Ishikawa (cell line): ENCODE measurements around the gene MUC15.

Experiments used
- CEBPB ChIP-seq: IDR thresholded peaks from 2 replicates; pipeline ENCODE4 v1.6.1; 2012
- EGR1 ChIP-seq: IDR thresholded peaks from 2 replicates; pipeline ENCODE4 v1.6.1; 2012
- EP300 ChIP-seq: IDR thresholded peaks from 2 replicates; pipeline ENCODE4 v1.6.1; 2012; ENCODE audit warnings: borderline replicate concordance
- TCF12 ChIP-seq: IDR thresholded peaks from 2 replicates; pipeline ENCODE4 v1.6.1; 2012; ENCODE audit warnings: low read depth
- YY1 ChIP-seq: IDR thresholded peaks from 2 replicates; pipeline ENCODE4 v1.6.1; 2012; ENCODE audit warnings: low read depth
- TF ChIP-seq, protein P1 (sequence below): IDR thresholded peaks from 2 replicates; pipeline ENCODE4 v1.6.1; 2012; ENCODE audit warnings: low read depth, mild to moderate bottlenecking
- TF ChIP-seq, protein P2 (sequence below): IDR thresholded peaks from 2 replicates; pipeline ENCODE4 v1.6.1; 2012

DNA sequence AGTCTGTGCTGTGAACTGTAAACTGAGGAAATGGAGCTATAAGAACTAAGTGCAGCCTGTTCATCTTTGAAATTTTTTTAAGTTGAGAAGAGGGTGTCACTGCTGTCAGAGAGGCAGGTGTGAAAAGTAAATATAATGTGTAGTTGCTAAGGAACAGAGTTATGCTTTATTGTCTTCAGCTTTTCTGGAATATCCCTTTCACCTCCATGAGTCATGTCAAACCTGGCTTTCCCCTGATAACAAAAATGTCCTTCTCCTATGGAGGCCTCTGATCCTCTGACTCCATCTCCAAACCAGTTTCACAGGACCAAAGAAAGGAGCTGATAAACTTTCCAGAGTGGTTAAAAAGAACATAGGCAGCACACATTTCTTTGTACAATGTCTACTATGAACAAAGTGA lies 12.8 kb upstream of the MUC15 start:
- TF ChIP-seq EP300 (no peak), CEBPB (no peak), TCF12 (no peak), YY1 (no peak), EGR1 (no peak)
- TF ChIP-seq, protein P1, sequence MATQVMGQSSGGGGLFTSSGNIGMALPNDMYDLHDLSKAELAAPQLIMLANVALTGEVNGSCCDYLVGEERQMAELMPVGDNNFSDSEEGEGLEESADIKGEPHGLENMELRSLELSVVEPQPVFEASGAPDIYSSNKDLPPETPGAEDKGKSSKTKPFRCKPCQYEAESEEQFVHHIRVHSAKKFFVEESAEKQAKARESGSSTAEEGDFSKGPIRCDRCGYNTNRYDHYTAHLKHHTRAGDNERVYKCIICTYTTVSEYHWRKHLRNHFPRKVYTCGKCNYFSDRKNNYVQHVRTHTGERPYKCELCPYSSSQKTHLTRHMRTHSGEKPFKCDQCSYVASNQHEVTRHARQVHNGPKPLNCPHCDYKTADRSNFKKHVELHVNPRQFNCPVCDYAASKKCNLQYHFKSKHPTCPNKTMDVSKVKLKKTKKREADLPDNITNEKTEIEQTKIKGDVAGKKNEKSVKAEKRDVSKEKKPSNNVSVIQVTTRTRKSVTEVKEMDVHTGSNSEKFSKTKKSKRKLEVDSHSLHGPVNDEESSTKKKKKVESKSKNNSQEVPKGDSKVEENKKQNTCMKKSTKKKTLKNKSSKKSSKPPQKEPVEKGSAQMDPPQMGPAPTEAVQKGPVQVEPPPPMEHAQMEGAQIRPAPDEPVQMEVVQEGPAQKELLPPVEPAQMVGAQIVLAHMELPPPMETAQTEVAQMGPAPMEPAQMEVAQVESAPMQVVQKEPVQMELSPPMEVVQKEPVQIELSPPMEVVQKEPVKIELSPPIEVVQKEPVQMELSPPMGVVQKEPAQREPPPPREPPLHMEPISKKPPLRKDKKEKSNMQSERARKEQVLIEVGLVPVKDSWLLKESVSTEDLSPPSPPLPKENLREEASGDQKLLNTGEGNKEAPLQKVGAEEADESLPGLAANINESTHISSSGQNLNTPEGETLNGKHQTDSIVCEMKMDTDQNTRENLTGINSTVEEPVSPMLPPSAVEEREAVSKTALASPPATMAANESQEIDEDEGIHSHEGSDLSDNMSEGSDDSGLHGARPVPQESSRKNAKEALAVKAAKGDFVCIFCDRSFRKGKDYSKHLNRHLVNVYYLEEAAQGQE, result no peak
- TF ChIP-seq, protein P2, sequence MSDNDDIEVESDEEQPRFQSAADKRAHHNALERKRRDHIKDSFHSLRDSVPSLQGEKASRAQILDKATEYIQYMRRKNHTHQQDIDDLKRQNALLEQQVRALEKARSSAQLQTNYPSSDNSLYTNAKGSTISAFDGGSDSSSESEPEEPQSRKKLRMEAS, result no peak
